ENCODE data around the gene DTL.

- TF ChIP-seq CTCF (IDR thresholded peaks at IDR 0.05), result no peak
- no peak for TF ChIP-seq EZH2 (IDR thresholded peaks at IDR 0.05)
Measured at GRCh38 chr1:212073490-212073889, 37.9 kb downstream of the DTL start.
